Activated B cell treated with CpG ODN at 0.5 μM for 24 hours (primary cell): Measurements from ENCODE around the gene CD80. TPM values are rescaled to one million over a fixed set of nuclear protein-coding genes. Genes with fewer than 3 reads are reported as not detected.

Source experiments
- ATAC-seq: fragments of 200-7000 bp; cut with Tn5 transposase; one replicate; pipeline ENCODE4 v1.10.0; 2021; ENCODE audit warnings: low read depth, mild to moderate bottlenecking, moderate library complexity
- CTCF ChIA-PET: fragments of 350-600 bp; sonication (Branson Sonifier 250); formaldehyde crosslinking; loops from one replicate; lab custom pipeline; 2021; ENCODE audit warnings: antibody characterized with exemption; lab: Charles Lee
- POLR2A ChIA-PET: fragments of 350-600 bp; sonication (Branson Sonifier 250); formaldehyde crosslinking; loops from one replicate; lab custom pipeline; 2021; ENCODE audit warnings: antibody characterized with exemption; lab: Charles Lee
- DNase-seq: peaks from one replicate; pipeline ENCODE4 v3.0.0; 2022
- H3K27ac Mint-ChIP-seq: one replicate; pipeline ENCODE4 v1.8.0; 2020; ENCODE audit warnings: mixed read lengths
- H3K27me3 Mint-ChIP-seq: one replicate; pipeline ENCODE4 v1.8.0; 2021; ENCODE audit warnings: mixed read lengths
- H3K36me3 Mint-ChIP-seq: one replicate; pipeline ENCODE4 v1.8.0; 2021; ENCODE audit warnings: low read depth, mixed read lengths
- H3K4me1 Mint-ChIP-seq: one replicate; pipeline ENCODE4 v1.8.0; 2021; ENCODE audit warnings: mixed read lengths
- H3K4me3 Mint-ChIP-seq: one replicate; pipeline ENCODE4 v1.8.0; 2020; ENCODE audit warnings: mild to moderate bottlenecking, mixed read lengths
- H3K9me3 Mint-ChIP-seq: one replicate; pipeline ENCODE4 v1.8.0; 2020; ENCODE audit warnings: mixed read lengths
- CTCF ChIP-seq: fragments of 200-600 bp; IDR thresholded peaks from one replicate; pipeline ENCODE4 v1.8.0; 2022; ENCODE audit warnings: antibody characterized with exemption, mild to moderate bottlenecking
- intact Hi-C: fragments of 100-400 bp; cut with micrococcal nuclease; formaldehyde crosslinking; loops from one replicate; pipeline ENCODE4 v1.15.1; 2024
- total RNA-seq: library from RNA; stranded (reverse); gene quantifications from 2 replicates; pipeline ENCODE4 v1.2.3, GENCODE V29; 2022

The CD80 gene
- total RNA-seq, 1 donor from 2014 or later = 88.1 TPM

- CTCF ChIA-PET = interaction anchor here (0.6 to 1.6 kb wide), 3 partner anchors 10 to 119 kb away, joined by 3 to 4 read pairs (median 4); no protein-coding TSS in a partner anchor
Measured at GRCh38 chr3:119586733-119587172, 27.3 kb upstream of the CD80 start.

GRCh38 chr3:119585856-119586570 lies 26.6 kb upstream of the CD80 start:
- ChIA-PET CTCF (interaction anchor here (0.6 kb wide), 1 partner anchor 118 kb away, joined by 4 read pairs; no protein-coding TSS in a partner anchor), POLR2A (interaction anchor here (0.9 to 2.6 kb wide), 4 partner anchors 14 to 90 kb away, joined by 3 to 7 read pairs (median 4); partner anchors contain the start of gene CD80)
- H3K27ac Mint-ChIP-seq = no peak overlapping the region
- ATAC-seq = no peak
- no peaks in the 10 kb centered on the region for H3K27me3 Mint-ChIP-seq
- no peak for DNase-seq
- H3K4me3 Mint-ChIP-seq = no peak overlapping the region
- peaks cover 51% of the 10 kb centered on the region for H3K4me1 Mint-ChIP-seq
- no peak for TF ChIP-seq CTCF
- no peaks in the 10 kb centered on the region for H3K9me3 Mint-ChIP-seq
- intact Hi-C loops = no loop called here
- peaks cover 52% of the 10 kb centered on the region for H3K36me3 Mint-ChIP-seq

More at GRCh38 chr3:119586733-119587172, 27.3 kb upstream of the CD80 start:
- peaks cover 52% of the 10 kb centered on the region for H3K36me3 Mint-ChIP-seq
- no peak for DNase-seq
- H3K9me3 Mint-ChIP-seq = no peaks in the 10 kb centered on the region
- no peaks in the 10 kb centered on the region for H3K27me3 Mint-ChIP-seq
- H3K27ac Mint-ChIP-seq = peak overlapping the region; percentile 65
- no peak for TF ChIP-seq CTCF
- H3K4me3 Mint-ChIP-seq = peak overlapping the region; percentile 20
- ATAC-seq = no peak
- peaks cover 44% of the 10 kb centered on the region for H3K4me1 Mint-ChIP-seq
- POLR2A ChIA-PET = interaction anchor here (2.6 kb wide), 1 partner anchor 27 kb away, joined by 7 read pairs; the partner anchor contains the start of gene CD80
- intact Hi-C loops = no loop called here

- Mint-ChIP-seq H3K9me3 (no peaks in the 10 kb centered on the region), H3K27ac (no peak overlapping the region), H3K4me3 (no peak overlapping the region), H3K4me1 (peaks cover 57% of the 10 kb centered on the region), H3K36me3 (peaks cover 47% of the 10 kb centered on the region), H3K27me3 (no peaks in the 10 kb centered on the region)
- TF ChIP-seq CTCF = no peak
- ChIA-PET CTCF (no interaction called here), POLR2A (interaction anchor here (1.3 to 2.6 kb wide), 3 partner anchors 14 to 91 kb away, joined by 3 to 7 read pairs (median 4); partner anchors contain the start of gene CD80)
- intact Hi-C loops = no loop called here
- ATAC-seq (no peak), DNase-seq (no peak)
Measured at GRCh38 chr3:119585208-119585607, 25.8 kb upstream of the CD80 start.

GRCh38 chr3:119582178-119582577 lies 22.8 kb upstream of the CD80 start:
- peak overlapping the region; percentile 81 for H3K27ac Mint-ChIP-seq
- no peak for DNase-seq

More at GRCh38 chr3:119582178-119582577, 22.8 kb upstream of the CD80 start:
- H3K4me1 Mint-ChIP-seq = peaks cover 46% of the 10 kb centered on the region
- H3K27me3 Mint-ChIP-seq = no peaks in the 10 kb centered on the region
- ChIA-PET CTCF (interaction anchor here (1.2 kb wide), 1 partner anchor 98 kb away, joined by 4 read pairs; no protein-coding TSS in a partner anchor), POLR2A (interaction anchor here (0.7 to 4.8 kb wide), 6 partner anchors 12 to 119 kb away, joined by 4 to 40 read pairs (median 10); partner anchors contain the start of genes COX17 and TMEM39A)
- no peak for TF ChIP-seq CTCF
- no peak for ATAC-seq
- H3K4me3 Mint-ChIP-seq = peak overlapping the region; percentile 33
- intact Hi-C loops = no loop called here
- H3K36me3 Mint-ChIP-seq = peaks cover 31% of the 10 kb centered on the region
- H3K9me3 Mint-ChIP-seq = no peaks in the 10 kb centered on the region
